Iris pigment epithelial cell (primary cell): ENCODE data around the gene ZRANB1.
A peak's percentile ranks its signal among the peaks of the same experiment; 100 is the strongest.

Experiments used
- DNase-seq: peaks from one replicate; pipeline ENCODE4 v3.0.0-alpha.2; 2011; ENCODE audit warnings: low read depth

The ZRANB1 gene

DNA sequence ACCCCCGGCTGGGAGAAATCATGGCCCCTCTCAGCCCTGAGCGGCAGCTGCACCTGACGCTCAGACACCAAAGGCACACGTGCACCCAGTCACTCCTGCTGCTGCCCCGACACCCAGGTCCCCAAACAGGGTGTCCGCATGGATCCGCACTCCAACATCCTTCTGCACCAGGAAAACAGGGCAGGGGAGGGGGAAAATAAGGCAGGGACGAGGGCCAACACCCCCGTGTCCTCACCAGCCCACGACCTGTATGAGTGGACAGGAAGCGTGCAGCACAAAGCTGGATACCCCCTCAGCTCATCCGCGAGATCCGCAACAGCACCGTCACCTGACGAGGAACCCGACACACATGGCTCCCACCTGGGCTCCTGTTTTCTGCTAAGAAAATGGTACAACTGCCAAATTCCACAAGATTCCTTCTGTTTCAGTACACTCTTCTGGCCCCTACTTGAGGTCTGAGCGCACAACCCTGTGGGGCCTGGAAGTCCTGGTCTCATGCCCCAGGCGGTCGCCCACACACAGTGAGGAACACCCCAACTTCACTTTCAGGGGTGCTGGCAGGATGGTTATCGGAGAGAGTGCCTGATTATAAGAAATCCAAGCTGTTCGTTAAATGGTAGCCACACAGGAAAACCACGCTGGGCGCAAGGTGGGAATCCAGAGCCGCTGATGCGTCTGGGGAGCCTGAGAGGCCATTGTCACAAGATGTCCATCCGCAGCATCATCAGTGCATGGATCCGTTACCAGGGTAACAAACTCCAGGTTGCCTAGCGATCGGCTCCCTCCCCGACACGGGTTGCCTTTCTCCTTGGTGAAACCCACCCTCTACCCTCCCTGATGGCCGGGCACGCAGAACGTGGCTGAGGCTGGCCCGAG is 63.6 kb downstream of the ZRANB1 start:
- no peak for DNase-seq

DNA sequence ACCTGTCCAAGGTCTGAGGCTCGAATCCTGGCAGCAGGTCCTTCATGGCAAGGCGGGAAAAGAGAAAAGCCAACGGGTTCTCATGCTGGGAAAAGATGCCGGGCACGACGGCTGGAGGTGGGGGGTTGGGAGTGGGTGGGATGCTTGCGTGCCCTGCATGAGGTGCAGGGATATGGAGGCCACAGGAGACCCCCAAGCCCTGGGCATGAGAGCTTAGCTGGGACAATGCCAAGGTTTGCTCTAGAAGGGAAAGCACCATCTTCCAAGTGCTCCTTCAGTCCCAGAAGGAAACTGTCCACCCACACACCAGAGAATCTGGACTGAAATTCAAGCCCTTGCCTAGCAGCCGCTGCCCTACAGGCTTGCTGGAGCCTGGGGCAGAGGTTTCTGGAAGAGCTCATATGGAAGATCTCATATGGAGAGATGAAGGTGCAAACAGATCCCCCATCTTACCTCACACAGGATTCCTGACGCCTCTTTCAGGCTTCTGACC is 64.3 kb downstream of the ZRANB1 start:
- DNase-seq: peak; percentile 31

DNA sequence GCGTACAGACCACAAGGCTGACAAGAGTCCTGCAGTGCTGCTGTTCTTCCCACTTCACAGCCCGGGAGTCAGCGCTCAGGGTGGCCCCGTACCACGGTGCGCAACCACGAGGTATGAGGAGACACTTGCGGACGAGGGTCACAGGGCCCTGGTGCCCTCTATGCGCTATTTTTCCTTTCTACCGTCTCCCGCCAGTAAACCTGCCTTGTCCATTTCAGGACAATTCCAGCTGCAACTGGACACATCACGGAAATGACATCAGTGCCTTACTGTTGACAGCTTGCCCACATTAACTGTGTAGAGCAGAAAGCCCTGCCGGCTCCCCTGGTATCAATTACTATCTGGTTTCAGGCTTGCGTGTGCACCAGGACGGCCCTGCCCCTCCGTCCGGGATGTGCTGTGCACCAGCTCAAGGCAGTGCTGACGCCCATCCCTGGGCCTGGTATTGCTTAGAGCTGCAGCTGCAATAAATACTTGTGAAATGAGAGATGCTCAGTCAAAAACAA is 65.1 kb downstream of the ZRANB1 start:
- peak; percentile 36 for DNase-seq

DNA sequence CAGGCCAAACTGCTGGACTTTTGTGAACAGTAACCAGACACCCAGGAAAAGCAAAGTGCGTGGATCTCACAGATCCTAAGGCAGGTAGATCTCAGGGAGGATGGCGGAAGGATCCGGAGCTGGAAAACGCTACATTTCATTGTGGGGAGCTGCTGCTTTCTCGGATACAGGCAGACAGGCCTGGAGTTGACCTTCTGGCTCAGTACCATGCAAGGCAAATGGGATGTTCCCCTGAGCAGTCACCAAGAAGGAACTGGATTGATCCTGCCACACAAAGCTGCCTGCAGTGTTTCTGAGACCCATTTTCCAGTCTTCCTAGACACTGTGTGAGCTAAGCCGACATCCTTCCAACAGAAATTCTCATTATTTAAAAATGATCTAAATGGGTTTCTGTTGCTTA is 65.5 kb downstream of the ZRANB1 start:
- no peak for DNase-seq

DNA sequence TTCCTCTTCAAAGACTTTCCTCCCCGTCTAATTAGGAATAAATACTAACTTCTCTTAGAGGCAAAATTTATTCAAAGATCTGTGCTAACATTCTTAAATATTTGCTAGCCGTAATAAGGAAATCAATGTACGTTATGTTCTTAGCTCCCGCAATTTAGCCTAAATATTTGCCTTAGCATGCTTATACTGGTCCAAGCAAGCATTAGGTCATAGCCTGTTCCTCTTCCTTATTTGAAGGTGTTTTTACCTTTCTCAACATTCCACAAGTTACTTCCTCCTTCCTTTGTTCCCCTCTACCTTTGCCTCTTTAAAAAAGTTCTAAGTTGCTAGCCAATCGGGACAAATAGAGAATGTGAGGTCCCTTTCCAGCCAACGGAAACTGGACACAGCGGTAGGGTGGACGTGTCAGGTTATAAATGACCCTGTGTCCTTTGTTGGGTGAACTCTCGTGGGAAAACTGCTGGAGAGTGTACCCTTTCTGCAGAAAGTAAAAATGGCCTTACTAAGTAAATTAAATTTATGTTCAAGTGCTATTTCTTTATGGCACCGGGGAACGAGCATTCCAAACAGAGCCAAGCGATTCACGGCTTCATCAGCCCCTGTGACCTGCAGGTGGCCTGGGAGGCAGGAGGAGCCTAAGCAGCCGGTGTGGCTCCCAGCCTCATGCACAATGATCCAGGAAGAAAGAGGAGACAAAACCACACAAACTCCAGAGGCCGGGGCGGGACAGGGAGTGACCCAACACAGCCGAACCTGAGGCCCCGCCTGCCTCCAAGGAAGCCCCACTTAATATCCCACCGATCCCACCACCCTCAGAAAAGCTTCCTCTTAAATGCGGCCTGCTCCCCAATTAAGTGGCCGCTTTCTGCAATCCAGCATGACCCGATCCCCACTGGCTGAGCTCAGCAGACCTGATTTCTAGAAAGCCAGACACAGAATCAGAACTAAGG is 67.0 kb downstream of the ZRANB1 start:
- DNase-seq: no peak

- DNase-seq: no peak
Measured at GRCh38 chr10:125009661-125010161, 67.8 kb downstream of the ZRANB1 start.

GRCh38 chr10:125010362-125010761 is 68.4 kb downstream of the ZRANB1 start:
- DNase-seq: no peak

DNA sequence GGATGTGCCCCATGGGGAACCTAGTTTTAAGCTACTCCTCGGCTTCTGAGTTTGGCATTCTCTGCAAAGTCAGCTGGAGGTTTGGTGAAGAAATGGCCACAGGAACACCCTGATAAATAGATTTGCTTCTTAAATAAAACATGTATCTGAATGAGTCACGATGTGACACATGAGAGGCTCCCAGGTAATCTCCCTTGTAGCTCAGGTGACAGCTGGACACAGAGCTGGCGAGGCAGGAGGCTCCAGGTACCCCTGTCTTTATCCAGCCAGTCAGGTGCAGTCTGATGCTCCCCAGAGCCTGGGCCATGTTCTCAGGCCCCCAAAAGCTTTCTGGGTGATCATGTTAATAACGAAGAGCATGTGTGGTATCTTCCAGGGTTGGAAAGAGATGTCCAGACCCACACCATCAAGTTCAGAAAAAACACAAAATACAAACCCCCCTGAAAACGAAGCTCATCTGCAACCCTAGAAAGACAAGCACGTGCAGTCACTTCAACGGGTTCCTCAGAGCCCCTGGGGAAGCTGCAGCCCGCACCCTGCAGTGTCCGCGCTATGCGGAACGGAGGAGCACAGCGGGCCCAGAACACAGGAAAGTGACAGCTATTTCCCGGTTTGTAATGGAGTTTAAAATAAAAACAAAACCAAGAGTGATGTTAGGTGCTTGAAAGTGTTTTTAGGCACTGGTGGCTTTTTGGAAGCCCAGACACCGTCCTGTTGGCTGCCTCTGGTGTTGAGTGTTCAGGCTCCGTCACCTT is 69.4 kb downstream of the ZRANB1 start:
- no peak for DNase-seq

DNA sequence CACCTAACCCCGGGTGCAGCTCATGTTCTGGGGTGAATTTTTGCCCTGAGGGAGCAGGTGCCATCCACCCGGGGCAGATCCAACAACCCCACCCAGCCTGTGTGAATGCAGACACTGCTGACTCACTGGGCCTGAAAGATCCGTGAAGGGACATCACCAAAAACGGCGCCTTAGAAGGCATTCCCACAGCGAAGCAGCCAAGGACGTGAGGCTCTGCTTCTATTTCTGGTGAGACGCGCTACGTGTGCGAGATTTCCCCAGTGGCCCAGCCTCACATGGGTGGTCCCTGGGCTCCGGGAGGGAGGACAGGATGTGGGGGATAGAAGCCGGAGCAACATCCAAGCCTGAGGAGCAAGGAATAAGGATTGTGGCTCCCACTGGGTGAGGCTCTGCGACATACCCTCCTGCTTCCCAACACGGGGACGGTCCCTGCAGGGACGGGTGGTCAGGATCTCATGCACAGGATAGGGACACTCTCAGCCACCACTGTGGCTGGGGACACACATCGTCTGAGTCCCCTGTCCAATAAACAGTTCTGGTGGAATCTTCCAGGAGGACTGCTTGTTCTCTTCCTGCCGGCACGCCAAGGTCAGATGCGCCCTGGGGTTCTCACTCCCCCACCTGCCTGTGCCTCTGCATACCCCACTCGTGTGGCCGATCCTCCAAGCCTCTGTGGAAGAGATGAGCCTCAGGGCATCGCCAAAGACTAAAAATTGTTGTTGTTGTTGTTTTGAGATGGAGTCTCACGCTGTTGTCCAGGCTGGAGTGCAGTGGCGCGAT is 70.2 kb downstream of the ZRANB1 start:
- no peak for DNase-seq

GRCh38 chr10:125012851-125013528 is 71.1 kb downstream of the ZRANB1 start:
- DNase-seq: no peak

- no peak for DNase-seq
Measured at GRCh38 chr10:125013529-125013872, 71.6 kb downstream of the ZRANB1 start.

- no peak for DNase-seq
Measured at GRCh38 chr10:125014086-125014830, 72.3 kb downstream of the ZRANB1 start.

- DNase-seq: no peak
Measured at GRCh38 chr10:125014836-125015355, 73.0 kb downstream of the ZRANB1 start.

DNA sequence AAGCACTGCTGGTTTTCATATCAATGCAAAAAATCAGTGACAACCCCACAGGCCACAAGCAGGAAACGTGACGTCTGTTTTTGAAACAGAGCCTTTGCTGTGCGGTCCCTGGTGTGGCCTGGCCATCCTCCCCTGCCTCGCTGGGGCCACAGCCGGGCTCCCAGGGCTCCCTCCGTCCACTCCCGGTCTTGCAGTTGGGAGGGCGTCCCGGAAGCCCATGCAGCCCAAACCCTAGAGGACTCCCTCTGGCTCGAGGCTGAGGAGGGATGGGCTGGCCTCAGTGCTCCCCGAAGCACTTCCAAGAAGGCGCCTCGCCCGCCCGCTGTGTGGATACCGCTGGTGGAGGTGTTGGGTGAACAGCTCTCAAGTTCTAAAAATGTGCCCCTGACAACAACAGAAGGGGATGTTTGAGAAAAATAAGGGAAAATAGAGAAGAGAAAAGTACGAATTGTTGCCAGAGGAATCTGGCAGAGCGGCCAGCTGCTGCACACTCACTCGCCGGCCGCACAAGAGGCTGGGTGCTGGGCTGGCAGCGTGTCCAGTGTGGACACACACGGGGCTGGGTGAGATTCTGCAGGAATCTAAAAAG is 73.5 kb downstream of the ZRANB1 start:
- DNase-seq: no peak

DNA sequence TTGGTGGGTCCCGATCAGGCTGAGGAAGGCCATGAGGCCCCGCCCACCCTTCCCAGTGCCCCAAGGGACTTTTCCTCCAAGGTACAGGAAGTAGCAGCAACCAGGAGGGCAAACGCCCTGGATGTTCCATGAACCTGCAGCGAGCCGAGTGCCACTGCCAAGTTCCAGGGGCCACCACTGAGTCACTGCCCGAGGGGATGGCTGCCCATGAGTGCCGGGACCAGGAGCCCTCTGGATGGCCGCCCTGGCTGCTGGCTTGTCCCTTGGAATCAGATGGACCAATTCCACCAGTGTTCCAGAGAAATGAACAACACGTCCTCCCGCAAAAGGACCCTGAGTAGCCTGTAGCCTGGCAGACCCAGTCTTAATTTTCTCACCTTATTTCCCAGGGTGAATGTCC is 74.2 kb downstream of the ZRANB1 start:
- no peak for DNase-seq

DNA sequence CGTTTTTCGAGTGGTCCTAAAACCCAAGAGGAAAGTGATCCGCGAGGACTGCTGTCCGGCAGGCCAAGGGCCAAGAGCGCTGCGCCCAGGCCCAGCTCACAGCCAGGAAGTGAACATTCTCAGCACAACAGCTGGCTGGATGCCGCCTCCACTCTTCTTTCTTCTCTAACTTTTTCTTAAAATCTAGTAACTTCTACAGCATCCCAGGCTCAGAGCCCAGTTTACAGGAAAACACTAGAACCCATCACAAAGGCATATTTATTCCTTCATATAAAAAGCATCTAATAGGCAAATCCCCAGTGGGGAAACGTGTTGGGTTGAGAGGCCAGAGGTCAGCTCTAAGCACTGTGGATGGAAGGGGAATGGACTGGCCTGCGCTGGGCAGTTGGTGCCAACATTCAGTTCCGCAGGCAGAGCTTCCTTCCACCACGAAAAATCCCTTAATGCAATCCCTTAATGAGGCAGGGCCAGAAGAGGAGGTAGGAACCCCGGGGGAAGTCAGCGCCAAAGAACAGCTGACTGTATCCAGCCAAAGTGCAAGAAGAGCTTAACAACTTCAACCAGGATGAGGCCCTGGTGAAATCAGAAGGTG is 74.8 kb downstream of the ZRANB1 start:
- no peak for DNase-seq

DNA sequence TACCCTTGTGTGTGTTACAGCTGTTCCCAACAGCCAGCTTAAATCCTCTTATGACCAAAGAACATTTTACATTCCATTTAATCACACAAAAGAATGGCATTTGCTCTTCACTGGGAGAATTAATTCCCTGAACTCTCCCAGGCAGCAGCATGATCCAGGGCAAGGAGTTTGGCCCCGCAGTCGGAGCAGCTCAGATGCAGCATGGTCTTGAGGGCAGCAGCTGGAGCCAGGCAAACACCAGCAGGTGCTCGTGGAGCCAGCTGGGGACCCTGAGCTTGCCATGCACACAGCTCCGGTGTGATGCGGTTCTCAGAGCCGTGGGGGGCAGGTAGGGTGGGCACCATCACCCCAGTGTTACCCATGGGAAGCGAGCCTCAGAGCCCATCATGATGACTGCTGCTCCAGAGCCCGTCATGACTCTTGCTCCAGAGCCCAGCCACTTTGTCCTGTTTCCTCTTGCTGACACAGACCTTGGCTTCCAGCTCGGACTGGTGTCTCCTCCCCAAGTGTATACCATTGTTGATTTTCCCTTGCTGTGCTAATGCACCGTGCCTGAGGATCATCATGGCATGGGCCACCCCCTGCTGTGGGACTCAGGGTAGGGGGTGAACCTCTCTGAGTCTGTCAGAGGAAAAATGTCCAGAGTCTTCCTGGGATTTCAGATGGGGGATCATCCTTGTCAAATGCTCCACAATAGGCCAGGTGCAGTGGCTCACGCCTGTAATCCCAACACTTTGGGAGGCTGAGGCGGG is 75.8 kb downstream of the ZRANB1 start:
- DNase-seq: no peak
